ENCODE measurements around the gene SOCS1.

GRCh38 chr16:11254913-11255736 is 879 bp downstream of the SOCS1 start:
- TF ChIP-seq POLR2AphosphoS5 (IDR thresholded peaks at IDR 0.05; ENCODE audit: low read depth, low read length) (no peak), TAF1 (IDR thresholded peaks at IDR 0.05; ENCODE audit: borderline replicate concordance, insufficient read depth, low read length) (no peak), FOXP2 (optimal IDR thresholded peaks at IDR 0.05; ENCODE audit: borderline replicate concordance, extremely low read depth, extremely low read length, insufficient read depth) (no peak), REST (IDR thresholded peaks at IDR 0.05; ENCODE audit: insufficient read depth in 1 of 2, low read depth in 2 of 2, low read length in 2 of 2) (no peak)

Data from PFSK-1 (cell line).